Umbilical cord (tissue), 2 donors: ENCODE data around the gene LIMA1. TPM values are rescaled to one million over a fixed set of nuclear protein-coding genes. Genes with fewer than 3 reads are reported as not detected.
"Not testable (repeated sequence)": the region's sequence is repeated elsewhere in the genome, so short reads cannot be mapped to it uniquely, and the experiment has no call there.

ENCODE experiments used
- DNase-seq: peaks from one replicate; pipeline ENCODE4 v3.0.0-alpha.2; 2015; ENCODE audit warnings: low spot score
- total RNA-seq: library from RNA; depleted of rRNA; stranded (reverse); fragments of >200 nt; gene quantifications from one replicate; pipeline ENCODE4 v1.2.3, GENCODE V29; 2014; ENCODE audit warnings: low replicate concordance; ENCODE audit not compliant: insufficient read depth

Gene LIMA1
- total RNA-seq, 1 donor from 2014 or later, result 147 TPM

GRCh38 chr12:50287271-50287670 lies 4.0 kb upstream of the LIMA1 start:
- no peak for DNase-seq

- no peak for DNase-seq
Observed at GRCh38 chr12:50285253-50285652, 1.9 kb upstream of the LIMA1 start.

- DNase-seq, result peak; percentile 55
Observed at GRCh38 chr12:50282721-50283228, 545 bp downstream of the LIMA1 start.

DNA sequence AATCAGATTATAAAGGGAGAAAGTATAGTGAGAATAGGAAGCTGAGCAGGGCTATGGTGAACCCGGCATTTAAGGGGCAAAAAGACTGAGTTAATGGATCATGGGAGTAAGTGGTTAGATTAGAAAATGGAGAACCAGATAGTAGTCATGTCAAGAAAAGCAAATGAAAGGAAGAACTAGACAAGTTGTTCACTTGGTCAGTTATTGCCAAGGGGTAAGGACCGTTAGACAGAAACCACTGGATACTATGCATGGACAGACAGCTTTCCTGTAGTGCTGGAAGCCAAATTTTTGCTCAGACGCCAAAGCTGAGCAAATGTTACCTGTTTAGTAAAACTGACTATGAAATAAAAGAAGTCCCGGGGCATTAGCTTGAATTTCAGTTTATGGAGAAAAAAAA lies 3.8 kb downstream of the LIMA1 start:
- DNase-seq, result no peak

GRCh38 chr12:50276912-50277671 lies 6.2 kb downstream of the LIMA1 start:
- DNase-seq, result no peak

DNA sequence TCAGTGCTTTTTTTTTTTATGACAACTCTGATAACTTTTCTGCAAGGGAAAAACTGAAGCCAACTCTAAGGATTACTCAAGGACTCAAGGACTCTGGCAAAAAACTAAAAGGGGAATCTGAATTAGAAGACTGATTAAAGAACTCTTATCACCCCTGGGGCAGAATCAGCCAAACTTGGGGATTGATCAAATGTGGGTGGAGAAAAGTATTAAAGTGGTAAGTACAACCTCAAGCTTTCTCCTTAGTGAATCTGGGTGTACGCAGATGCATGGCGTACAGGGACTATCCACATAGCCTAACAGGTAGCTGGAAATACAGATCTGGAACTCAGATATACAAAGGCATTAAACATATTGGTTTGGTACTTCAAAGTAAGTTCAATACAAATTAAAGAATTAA lies 7.3 kb downstream of the LIMA1 start:
- DNase-seq, result no peak

DNA sequence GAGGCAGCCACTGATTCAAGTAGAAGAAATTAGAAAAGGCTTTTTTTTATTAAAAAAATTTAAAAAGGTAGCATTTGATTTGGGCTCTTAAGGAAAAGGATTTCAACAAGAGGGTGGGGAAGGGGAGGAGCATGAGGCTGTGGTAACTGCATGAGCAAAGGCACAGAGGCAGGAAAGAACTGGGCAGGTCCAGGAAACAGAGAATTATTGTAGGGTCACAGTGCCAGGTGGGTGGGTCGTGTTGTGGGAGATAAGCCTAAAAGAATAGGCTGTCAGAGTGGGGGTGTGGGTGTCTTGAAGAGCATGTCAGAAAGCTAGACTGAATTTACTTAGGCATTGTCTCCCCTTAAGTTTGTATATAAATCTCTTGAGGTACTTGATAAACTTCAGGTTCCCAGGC lies 7.8 kb downstream of the LIMA1 start:
- peak; percentile 19 for DNase-seq

GRCh38 chr12:50275127-50275526 lies 8.2 kb downstream of the LIMA1 start:
- DNase-seq, result not testable (repeated sequence)

DNA sequence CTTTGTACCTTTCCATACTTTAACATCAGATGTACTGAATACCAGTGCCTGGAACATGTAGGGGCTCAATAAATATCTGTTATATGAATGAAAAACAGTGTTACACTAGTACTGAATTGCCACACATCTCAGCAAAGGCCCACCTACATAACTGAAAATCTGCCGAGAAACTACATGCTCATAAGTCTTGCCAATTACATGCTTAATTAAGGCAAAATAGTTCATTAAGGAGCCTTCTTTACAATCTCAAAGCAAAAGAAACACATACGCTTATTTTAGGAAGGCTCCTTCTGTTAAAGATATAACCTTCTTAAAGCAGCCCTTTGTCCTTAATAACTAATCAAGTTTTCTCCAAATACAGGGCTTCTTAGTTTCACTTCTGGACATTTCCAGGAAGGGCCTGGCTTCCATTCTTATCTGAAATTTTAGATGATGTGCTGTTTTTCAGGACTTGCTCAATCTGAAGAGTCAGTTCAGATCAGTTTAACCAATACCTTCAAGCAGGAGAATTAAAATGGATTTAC lies 11.5 kb downstream of the LIMA1 start:
- DNase-seq, result peak; percentile 59

DNA sequence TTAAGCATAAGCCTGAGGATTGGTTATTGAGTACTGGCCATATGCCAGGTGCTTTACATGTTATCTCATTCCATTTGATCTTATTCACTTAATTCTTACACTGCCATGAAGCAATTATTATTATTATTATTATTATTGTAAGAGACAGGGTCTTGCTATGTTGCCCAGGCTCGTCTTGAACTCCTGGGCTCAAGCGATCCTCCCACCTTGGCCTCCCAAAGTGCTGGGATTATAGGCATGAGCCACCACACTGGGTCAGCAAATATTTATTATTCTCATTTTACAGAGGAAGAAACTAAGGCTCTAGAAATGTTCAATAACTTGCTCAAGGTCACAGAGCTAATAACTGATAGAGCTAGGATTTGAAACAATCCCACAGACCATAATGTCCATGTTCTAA lies 14.8 kb downstream of the LIMA1 start:
- no peak for DNase-seq

DNA sequence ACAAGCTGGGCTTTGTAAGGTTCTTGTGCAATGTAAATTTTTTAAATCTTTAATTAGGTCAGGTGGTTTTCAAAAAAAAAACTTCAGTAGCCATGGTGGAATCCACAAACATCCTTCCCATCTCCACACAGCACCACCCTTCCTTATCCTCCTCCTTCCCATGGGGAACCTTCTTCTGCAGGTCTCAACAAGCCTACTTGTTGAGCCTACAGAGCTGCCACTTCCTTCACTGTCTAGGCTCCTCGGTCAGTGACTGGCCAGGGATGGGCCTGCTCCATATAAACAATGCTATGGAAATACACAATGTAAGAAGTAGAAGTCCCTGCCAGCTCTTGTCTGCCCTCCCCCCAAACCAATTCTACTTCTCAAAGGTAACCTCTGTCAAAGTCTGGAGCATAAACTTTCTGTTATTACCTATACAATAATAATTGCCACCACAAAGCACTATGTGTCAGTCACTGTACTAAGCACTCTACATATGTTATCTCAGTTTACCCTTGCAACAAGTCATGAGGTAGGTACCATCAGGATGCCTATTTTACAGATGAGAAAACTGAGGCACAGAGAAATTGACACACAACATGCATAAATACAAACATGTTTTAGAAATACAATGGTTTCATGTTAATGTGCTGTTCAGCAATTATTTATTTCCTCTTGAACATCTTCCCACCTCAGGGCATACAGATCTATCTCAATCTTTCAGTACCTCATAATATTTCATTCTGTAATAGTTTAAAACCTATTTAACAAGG lies 17.4 kb downstream of the LIMA1 start:
- no peak for DNase-seq

DNA sequence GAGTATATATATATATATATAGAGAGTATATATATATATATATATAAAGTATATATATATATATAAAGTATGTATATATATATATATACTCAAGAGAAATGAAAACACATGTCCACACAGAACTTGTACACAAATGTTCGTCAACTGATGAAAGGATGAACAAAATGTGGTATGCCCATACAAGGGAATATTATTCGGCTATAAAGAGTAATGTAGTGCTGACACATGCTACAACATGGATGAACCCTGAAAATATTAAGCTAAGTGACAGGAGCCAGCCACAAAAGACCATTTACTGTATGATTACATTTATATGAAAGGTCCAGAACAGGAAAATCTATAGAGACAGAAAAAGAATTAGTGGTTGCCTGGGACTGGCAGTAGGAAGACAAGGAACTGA lies 19.5 kb downstream of the LIMA1 start:
- no peak for DNase-seq

- no peak for DNase-seq
Observed at GRCh38 chr12:50261654-50262053, 21.7 kb downstream of the LIMA1 start.

DNA sequence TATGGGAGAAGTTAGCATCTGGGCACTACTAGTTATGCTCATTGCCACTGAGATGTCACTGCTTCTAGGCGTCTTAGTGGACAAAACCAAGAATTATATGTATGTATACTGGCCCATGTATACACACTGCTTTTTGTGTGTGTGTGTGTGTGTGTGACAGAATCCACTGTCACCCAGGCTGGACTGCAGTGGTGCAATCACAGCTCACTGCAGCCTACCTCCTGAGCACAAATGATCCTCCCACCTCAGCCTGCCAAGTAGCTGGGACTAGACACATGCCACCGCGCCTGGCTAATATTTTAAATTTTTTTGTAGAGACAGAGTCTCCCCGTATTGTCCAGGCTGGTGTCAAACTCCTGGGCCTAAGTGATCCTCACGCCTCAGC lies 25.2 kb downstream of the LIMA1 start:
- no peak for DNase-seq

DNA sequence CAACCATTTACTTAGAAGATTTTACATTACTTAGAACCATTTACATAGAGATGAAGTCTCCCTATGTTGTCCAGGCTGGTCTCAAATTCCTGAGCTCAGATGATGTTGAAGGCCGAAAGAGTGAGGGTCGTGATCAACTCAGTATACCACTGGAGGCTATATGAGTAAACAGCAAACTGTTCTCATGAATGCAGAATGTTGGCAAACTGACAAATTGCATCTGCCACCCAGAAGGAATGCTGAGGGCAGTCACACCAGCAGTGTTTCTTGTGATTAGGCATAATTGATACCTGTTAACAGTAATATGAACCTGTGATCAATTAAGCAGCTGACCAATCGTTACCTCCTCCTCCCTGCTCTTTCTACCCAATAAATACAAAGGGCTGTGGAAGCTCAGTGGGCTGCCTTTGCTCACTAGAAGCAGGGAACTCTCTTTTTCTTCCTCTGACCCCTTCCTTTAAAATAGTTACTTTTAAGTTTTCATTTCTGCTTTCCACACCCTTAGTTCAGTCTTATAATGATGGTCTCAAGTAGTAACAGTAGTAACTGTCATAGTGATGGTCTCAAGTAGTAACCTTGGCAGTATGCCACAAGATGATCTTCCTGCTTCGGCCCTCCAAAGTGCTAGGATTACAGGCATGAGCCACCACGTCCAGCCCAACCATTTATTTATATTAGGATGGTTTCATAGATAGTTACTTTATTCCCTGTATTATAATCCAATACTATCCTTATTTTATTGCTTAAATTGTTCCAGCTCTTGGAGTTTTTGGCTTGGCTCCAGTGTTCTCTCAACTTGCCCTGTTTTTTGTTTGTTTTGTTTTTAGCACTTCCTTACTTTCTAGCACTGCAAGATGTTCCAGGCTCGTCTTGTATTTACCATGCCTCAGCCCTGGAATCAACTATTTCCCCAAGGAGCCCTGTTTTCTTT lies 25.8 kb downstream of the LIMA1 start:
- DNase-seq, result peak; percentile 80

DNA sequence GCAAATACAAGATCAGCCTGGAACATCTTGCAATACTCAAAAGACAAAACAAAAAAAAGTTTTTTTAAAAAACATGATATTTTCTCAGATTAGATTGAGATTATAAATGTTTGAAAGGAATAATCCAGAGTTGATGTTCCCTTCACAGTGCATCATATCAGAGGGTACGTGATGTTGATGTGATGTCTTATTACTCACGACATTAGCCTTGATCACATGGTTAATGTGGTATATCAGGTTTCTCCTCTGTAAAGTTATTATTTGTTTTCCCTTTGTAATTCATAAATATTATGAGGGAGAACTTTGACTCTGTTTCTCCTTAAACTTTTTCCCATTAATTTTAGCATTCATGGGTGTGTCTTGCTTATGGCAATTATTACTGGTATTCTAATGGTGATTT lies 26.6 kb downstream of the LIMA1 start:
- no peak for DNase-seq

- DNase-seq, result no peak
Observed at GRCh38 chr12:50252977-50253602, 30.2 kb downstream of the LIMA1 start.

DNA sequence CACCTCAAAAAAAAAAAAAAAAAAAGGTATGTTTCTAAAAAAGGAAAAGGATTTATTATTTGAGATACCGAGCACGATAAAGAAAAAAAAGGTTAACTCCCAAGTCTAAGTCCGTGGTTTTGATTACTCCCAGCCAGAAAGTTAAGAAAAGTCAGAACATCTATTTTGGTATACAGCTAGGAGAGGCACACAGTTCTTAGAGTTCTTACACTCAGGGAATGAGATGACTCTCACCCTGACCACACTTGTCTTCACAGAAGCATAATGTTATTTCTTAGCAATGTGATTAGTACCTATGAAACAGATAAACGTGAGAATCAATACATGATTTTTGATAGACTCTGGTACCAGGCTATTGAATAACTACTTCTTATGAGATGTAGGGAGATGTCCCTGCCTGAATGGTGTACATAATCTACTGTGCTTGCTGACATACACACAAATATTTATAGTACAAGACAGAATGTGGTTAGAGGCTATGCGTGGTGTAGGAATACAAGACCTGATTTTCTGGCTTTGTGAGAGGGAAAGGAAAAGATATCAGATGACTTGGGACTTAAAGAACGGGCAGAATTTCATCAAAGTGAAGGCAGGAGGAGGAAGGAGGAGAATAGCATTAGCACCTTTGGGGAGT lies 31.6 kb downstream of the LIMA1 start:
- DNase-seq, result peak; percentile 75

- DNase-seq, result no peak
Observed at GRCh38 chr12:50249464-50250182, 33.7 kb downstream of the LIMA1 start.

DNA sequence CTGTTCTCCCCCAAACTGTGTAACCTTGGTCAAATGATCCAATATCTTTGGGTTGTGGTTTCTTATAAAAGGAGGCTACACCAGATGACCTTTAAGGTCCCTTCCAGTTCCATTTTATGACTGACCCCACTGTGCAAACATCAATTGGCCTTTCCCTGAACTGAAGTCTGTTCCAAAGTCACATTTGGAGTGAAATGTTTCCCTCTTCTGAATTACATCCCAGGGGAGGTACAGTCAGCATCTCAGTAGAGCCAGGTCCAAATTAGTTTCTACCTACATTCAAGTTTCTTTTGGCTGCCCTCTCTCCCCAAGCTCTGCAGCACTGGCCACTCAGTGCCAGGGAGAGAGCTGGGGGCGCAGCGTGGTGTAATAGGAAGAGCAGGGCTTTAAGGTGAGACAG lies 34.4 kb downstream of the LIMA1 start:
- no peak for DNase-seq
